ENCODE results near the gene DLX4. TPM values are rescaled to one million over a fixed set of nuclear protein-coding genes. Genes with fewer than 3 reads are reported as not detected.

DLX4 gene
- total RNA-seq, 1 experiment from 2014 or later = 0.44 TPM

- Histone ChIP-seq H3K79me2 (ENCODE audit: low read length) (no peaks in the 10 kb centered on the region), H3K4me3 (ENCODE audit: low read length) (no peak overlapping the region), H2AFZ (ENCODE audit: low read length) (no peak overlapping the region), H3K27me3 (ENCODE audit: low read length) (peaks cover 35% of the 10 kb centered on the region), H3K9me3 (ENCODE audit: low read length) (no peaks in the 10 kb centered on the region), H3K27ac (ENCODE audit: low read length) (no peak overlapping the region), H4K20me1 (ENCODE audit: low read length) (no peaks in the 10 kb centered on the region), H3K36me3 (ENCODE audit: low read depth, low read length) (no peaks in the 10 kb centered on the region), H3K9ac (ENCODE audit: low read length) (no peak overlapping the region), H3K4me2 (ENCODE audit: low read length) (no peak overlapping the region), H3K9me2 (replicated peaks; ENCODE audit: low read length) (no peaks in the 10 kb centered on the region), H3F3A (ENCODE audit: low read length, unreplicated experiment) (no peaks in the 10 kb centered on the region), H3K4me1 (ENCODE audit: insufficient read depth, low read length) (no peaks in the 10 kb centered on the region)
- intact Hi-C loops (cut with micrococcal nuclease) = no loop called here
- ChIA-PET CTCF (interaction anchor here (0.6 kb wide), 1 partner anchor 43 kb away, joined by 4 read pairs; no protein-coding TSS in a partner anchor), POLR2A (ENCODE audit: unreplicated experiment) (no interaction called here)
- ATAC-seq = no peak
- BruUV-seq (replicated peaks) = no TSS peak
- TF ChIP-seq EZH2 (IDR thresholded peaks at IDR 0.05; ENCODE audit: low read length, unreplicated experiment) (no peak), EZH2phosphoT487 (IDR thresholded peaks at IDR 0.05; ENCODE audit: borderline replicate concordance, low read length) (no peak), CTCF (conservative IDR thresholded peaks at IDR 0.05; ENCODE audit: low read depth, low read length) (no peak)
- DNase-seq = no peak
Observed at GRCh38 chr17:49942947-49943346, 26.0 kb upstream of the DLX4 start.

DNA sequence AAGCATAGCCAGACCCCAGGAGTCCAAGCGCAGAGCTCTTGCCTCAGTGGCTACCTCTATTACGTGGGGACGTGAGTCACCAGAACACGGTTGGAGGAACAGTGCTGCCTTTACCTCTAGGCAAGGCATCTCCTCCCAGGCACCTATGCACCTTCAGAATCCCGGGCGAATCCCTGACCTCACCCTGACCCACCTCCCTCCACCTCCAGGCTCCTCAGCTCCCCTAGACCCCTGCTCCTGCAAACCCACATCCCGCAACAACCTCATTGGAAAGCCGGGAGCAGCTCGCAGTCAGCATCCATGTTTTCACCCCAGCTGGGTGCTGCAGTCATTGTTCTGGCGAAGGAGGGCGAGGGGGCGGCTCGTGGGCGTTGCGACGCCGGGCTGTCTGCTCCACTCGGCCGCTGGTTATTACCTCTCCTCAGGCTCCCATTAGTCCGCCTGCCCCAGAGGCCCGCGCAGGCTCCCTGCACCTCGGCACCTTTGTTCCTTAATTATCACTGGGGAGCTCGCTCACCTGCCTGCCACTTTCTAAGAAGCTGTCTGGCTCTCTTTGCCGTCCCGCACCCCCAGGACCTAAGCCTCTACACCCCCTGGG, 24.6 kb upstream of the DLX4 start:
- Histone ChIP-seq H3K79me2 (ENCODE audit: low read length) (no peaks in the 10 kb centered on the region), H3K27me3 (ENCODE audit: low read length) (peaks cover 27% of the 10 kb centered on the region), H3K9me2 (replicated peaks; ENCODE audit: low read length) (no peaks in the 10 kb centered on the region), H4K20me1 (ENCODE audit: low read length) (no peaks in the 10 kb centered on the region), H3K27ac (ENCODE audit: low read length) (no peak overlapping the region), H3K4me2 (ENCODE audit: low read length) (no peak overlapping the region), H3K4me3 (ENCODE audit: low read length) (no peak overlapping the region), H2AFZ (ENCODE audit: low read length) (no peak overlapping the region), H3K9me3 (ENCODE audit: low read length) (no peaks in the 10 kb centered on the region), H3K4me1 (ENCODE audit: insufficient read depth, low read length) (no peaks in the 10 kb centered on the region), H3F3A (ENCODE audit: low read length, unreplicated experiment) (no peaks in the 10 kb centered on the region), H3K36me3 (ENCODE audit: low read depth, low read length) (no peaks in the 10 kb centered on the region), H3K9ac (ENCODE audit: low read length) (no peak overlapping the region)
- POLR2A ChIA-PET (ENCODE audit: unreplicated experiment) = no interaction called here
- ATAC-seq (no peak), DNase-seq (no peak)
- BruUV-seq (replicated peaks) = no TSS peak
- CTCF ChIA-PET = no interaction called here
- intact Hi-C loops (cut with micrococcal nuclease) = no loop called here
- no peak for TF ChIP-seq EZH2 (IDR thresholded peaks at IDR 0.05; ENCODE audit: low read length, unreplicated experiment)
- no peak for TF ChIP-seq EZH2phosphoT487 (IDR thresholded peaks at IDR 0.05; ENCODE audit: borderline replicate concordance, low read length)
- TF ChIP-seq CTCF (conservative IDR thresholded peaks at IDR 0.05; ENCODE audit: low read depth, low read length) = no peak

DNA sequence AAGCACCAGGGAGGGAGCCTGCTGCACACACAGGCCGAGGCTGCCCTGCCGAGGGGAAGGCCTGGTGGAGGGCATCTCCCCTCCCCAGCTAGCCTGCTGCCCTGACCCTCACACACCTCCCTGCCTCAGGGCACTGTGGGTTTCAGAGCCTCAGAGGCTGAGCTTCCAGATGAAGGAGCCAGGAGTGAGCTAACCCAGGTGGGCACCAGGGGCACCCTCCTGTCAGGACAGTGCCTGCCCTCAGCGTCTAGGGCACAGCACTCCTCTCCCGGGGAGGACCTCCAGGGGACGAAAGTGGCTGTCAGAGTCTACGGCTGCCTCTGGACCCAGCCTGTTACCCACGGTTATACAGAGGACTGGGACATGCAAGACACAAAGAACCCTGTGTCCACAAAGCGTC, 22.8 kb upstream of the DLX4 start:
- H3K36me3 ChIP-seq (ENCODE audit: low read depth, low read length) = no peaks in the 10 kb centered on the region
- H3K9me2 ChIP-seq (replicated peaks; ENCODE audit: low read length) = no peaks in the 10 kb centered on the region
- H2AFZ ChIP-seq (ENCODE audit: low read length) = no peak overlapping the region
- H3F3A ChIP-seq (ENCODE audit: low read length, unreplicated experiment) = no peaks in the 10 kb centered on the region
- H3K4me3 ChIP-seq (ENCODE audit: low read length) = no peak overlapping the region
- no peaks in the 10 kb centered on the region for H3K79me2 ChIP-seq (ENCODE audit: low read length)
- no TSS peak for BruUV-seq (replicated peaks)
- POLR2A ChIA-PET (ENCODE audit: unreplicated experiment) = no interaction called here
- 0 out of 2 replicates have a peak, but pooled peaks cover 9% of the 10 kb centered on the region for H3K27me3 ChIP-seq (ENCODE audit: low read length)
- DNase-seq (no peak), ATAC-seq (no peak)
- no peaks in the 10 kb centered on the region for H3K9me3 ChIP-seq (ENCODE audit: low read length)
- H3K9ac ChIP-seq (ENCODE audit: low read length) = no peak overlapping the region
- TF ChIP-seq EZH2 (IDR thresholded peaks at IDR 0.05; ENCODE audit: low read length, unreplicated experiment) (no peak), EZH2phosphoT487 (IDR thresholded peaks at IDR 0.05; ENCODE audit: borderline replicate concordance, low read length) (no peak), CTCF (conservative IDR thresholded peaks at IDR 0.05; ENCODE audit: low read depth, low read length) (no peak)
- CTCF ChIA-PET = no interaction called here
- H3K4me1 ChIP-seq (ENCODE audit: insufficient read depth, low read length) = no peaks in the 10 kb centered on the region
- no peak overlapping the region for H3K27ac ChIP-seq (ENCODE audit: low read length)
- H4K20me1 ChIP-seq (ENCODE audit: low read length) = no peaks in the 10 kb centered on the region
- intact Hi-C loops (cut with micrococcal nuclease) = no loop called here
- H3K4me2 ChIP-seq (ENCODE audit: low read length) = no peak overlapping the region
